ENCODE results near the gene BRWD1.

DNA sequence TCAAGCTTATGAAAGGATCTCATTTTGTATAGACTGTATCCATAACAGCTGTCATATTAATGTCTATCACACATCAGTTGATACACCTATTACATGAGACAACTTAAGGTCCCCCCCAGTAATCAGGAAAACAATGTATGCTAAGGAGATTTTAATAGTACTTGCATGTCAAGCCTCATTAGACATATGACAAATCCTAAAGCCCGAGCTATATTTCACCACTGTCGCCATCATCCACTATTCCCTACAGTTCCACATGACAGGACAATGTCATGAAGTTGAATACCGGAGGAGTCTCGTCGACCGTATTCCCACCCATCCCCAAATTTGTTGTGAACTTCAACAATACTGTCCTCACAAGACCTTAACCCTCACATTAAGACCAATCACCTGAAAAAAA is 32.0 kb upstream of the BRWD1 start:
- TF ChIP-seq, protein P1, sequence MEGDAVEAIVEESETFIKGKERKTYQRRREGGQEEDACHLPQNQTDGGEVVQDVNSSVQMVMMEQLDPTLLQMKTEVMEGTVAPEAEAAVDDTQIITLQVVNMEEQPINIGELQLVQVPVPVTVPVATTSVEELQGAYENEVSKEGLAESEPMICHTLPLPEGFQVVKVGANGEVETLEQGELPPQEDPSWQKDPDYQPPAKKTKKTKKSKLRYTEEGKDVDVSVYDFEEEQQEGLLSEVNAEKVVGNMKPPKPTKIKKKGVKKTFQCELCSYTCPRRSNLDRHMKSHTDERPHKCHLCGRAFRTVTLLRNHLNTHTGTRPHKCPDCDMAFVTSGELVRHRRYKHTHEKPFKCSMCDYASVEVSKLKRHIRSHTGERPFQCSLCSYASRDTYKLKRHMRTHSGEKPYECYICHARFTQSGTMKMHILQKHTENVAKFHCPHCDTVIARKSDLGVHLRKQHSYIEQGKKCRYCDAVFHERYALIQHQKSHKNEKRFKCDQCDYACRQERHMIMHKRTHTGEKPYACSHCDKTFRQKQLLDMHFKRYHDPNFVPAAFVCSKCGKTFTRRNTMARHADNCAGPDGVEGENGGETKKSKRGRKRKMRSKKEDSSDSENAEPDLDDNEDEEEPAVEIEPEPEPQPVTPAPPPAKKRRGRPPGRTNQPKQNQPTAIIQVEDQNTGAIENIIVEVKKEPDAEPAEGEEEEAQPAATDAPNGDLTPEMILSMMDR (IDR thresholded peaks at IDR 0.05; ENCODE audit: insufficient read depth, low read length, poor library complexity, severe bottlenecking): no peak
- TF ChIP-seq EZH2phosphoT487 (conservative IDR thresholded peaks at IDR 0.05; ENCODE audit: low read length): no peak
